ENCODE results near the gene LIN52.

The LIN52 gene

DNA sequence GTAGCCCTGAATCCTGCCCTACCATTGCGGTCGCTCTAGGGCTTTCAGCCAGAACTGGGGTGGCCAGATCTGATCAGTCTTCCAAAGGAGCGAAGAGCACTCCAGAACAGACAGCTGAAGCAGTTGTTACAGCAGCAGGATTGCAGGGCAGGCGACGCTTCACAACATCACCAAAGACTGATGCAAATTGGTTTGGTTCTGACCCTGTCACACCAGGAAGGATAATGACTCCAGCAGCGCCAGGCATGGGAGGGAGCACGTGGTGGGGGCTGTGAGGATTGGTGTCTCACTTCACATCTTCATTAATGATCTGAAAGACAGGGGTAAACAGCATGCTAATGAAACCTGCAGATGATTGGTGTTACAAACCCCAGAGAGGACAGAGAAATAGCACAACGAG, 123.9 kb downstream of the LIN52 start:
- TF ChIP-seq, protein P1, sequence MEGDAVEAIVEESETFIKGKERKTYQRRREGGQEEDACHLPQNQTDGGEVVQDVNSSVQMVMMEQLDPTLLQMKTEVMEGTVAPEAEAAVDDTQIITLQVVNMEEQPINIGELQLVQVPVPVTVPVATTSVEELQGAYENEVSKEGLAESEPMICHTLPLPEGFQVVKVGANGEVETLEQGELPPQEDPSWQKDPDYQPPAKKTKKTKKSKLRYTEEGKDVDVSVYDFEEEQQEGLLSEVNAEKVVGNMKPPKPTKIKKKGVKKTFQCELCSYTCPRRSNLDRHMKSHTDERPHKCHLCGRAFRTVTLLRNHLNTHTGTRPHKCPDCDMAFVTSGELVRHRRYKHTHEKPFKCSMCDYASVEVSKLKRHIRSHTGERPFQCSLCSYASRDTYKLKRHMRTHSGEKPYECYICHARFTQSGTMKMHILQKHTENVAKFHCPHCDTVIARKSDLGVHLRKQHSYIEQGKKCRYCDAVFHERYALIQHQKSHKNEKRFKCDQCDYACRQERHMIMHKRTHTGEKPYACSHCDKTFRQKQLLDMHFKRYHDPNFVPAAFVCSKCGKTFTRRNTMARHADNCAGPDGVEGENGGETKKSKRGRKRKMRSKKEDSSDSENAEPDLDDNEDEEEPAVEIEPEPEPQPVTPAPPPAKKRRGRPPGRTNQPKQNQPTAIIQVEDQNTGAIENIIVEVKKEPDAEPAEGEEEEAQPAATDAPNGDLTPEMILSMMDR (conservative IDR thresholded peaks at IDR 0.05), result no peak
- H3K27ac ChIP-seq, result no peak overlapping the region

DNA sequence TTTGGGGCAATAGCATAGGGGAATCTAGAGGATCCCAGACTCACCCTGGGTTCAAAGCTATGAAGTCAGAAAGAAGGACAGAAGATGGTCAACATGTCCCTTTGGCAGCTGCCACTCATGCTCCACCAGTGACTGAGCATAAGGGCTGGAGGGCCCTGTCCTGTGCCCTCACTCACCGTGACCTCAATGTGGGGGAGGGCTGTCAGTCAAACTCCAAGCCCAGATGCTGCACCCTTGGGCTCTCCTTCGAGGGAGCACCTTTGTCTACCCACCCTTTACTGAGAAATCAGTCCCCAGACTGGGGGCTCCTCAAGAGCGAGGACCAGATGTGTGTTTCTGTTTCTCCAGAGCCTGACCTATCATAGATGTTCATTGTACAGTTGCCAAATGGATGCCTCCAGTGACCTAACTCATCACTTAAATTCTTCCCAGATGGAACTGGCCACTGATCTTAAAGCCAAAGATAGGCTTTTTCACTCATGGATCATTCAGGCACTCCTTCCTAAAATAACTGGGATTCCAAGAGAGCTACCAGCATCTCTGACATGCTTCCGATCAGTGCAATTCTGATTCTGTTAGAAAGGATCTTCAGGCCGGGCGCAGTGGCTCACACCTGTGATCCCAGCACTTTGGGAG, 127.3 kb downstream of the LIN52 start:
- H3K27ac ChIP-seq, result no peak overlapping the region

DNA sequence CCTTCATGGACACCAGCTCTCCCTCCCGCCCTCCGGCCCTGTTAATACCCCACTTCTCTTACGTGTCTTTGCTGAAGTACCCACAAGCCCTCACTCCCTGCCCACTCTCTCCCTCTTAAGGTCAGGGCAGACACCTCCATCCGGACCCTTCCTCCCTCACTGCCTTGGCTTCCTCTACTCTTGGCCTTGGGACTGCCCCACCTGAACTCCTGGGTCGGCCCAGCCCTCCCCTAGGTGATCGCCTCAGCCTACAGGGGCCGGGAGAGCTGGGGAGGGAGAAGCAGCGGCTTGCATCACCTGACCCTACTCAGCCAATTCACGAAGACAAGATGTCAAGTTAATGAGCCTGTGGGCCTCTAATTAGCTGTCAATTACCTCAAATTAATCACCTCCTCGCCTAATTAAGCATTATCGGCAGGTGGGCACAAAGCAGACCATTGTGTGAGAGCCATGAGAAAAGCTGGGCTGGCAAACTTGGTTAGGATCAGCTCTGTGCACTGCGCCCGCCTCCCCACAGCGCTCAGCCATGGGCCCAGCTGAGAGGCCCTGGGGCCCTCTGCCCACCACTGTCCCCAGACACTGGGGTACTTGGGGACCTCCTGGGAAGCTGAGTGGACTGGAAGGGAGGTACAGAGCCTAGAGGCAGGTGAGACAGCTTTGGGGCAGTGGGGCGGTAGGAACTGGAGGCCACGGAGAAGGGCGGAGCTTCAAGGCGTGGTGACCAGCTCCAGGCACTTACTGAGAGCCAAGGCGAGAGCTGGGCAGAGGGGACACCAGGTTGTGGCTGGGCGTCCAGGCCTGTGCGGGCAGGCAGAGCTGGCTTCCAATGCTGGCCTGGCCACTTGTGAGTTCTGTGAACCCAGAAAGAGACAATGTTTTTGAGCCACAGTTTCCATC, 129.4 kb downstream of the LIN52 start:
- TF ChIP-seq, protein P1 (conservative IDR thresholded peaks at IDR 0.05), result no peak
- no peak overlapping the region for H3K27ac ChIP-seq

More for the DNA sequence above, 127.3 kb downstream of the LIN52 start:
- TF ChIP-seq, protein P1 (conservative IDR thresholded peaks at IDR 0.05), result no peak

DNA sequence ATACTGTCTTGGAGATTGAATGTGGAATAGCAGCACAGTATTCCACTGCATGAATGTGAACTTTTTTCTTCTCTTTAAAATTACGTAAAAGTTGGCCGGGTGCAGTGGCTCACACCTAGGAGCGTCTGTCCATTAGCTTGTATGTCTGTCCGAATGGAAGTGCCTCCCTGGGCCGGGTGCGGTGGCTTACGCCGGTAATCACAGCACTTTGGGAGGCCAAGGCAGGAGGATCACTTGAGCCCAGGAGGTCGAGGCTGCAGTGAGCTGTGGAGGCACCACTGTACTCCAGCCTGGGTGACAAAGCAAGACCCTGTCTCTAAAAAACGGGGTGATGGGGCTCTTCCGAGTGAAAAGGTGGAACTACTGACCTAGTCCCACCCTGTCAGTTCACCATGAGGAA, 131.9 kb downstream of the LIN52 start:
- H3K27ac ChIP-seq, result no peak overlapping the region
- TF ChIP-seq, protein P1 (conservative IDR thresholded peaks at IDR 0.05), result no peak

DNA sequence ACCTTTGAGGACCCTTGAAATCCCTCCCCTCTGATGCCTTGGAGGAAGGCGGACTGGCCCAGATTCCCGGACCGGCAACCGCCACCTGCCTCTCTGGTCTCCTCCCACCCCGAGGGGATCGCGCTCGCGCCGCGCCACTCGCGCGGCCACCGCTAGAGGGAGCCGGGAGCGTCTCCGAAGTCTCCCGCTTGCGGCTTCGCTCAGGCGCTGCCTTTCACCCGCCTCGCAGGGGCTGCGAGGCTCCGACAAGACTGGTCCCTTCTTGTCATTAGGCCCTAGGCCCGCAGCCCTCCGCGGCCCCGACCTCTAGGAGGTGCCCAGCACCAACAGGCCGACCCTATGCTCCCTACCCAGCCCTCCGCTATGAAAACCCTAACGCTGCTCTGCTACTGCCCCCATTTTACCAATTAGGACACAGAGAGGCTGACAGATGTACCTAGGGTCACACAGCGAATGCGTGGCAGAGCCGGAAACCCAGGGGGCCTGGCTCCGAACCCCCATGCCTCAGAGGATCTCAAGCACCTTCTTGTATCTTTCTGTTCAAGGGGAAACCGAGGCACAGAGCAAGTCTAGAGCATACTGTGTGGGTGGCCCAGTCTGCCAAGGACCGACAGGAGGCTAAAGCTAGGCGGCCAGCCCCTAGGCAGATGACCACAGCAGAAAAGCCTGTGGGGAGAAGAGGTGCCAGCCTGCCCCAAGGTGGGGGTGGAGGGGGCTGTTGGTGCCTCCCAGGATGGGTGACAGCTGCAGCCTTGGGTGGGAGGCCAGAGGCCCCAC, 133.1 kb downstream of the LIN52 start:
- TF ChIP-seq, protein P1 (conservative IDR thresholded peaks at IDR 0.05), result peak; percentile 96
- no peak overlapping the region for H3K27ac ChIP-seq

DNA sequence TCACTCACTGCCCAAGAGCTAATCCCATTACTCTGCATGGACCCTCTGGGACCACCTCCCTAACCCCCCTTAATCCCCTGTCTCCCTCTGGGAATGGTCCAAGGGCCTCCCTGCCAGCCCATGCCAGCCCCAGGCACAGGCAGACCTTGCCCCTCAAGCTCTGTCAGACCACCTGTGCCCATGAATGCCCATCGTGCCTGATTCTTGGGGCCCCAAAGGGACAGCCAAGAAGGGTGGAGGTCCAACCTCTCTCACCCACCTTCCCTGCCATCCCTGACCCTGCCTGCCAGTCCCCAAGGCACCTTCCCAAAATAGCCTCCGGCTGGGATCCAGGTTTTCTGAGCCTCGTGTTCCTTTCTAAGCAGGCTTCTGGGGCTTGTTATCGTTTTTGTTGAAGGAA, 133.7 kb downstream of the LIN52 start:
- H3K27ac ChIP-seq, result no peak overlapping the region
- TF ChIP-seq, protein P1 (conservative IDR thresholded peaks at IDR 0.05), result no peak

Data from VCaP (cell line).